SK-N-SH treated with all-trans-retinoic acid at 6 μM for 48 hours (cell line): ENCODE data around the gene KMT5B.

Experiments used
- ATAC-seq: fragments of 200-7000 bp; cut with Tn5 transposase; 3 replicates; pipeline ENCODE4 v1.9.1; 2020; ENCODE audit warnings: mild to moderate bottlenecking, moderate library complexity
- ARNTL ChIP-seq: fragments of 450-650 bp; formaldehyde crosslinking; IDR thresholded peaks from 2 replicates; pipeline ENCODE4 v1.5.0; 2020; ENCODE audit warnings: low read depth, mild to moderate bottlenecking, moderate library complexity, borderline replicate concordance
- CSDC2 ChIP-seq: fragments of 250-450 bp; sonication (Bioruptor Pico); IDR thresholded peaks from 2 replicates; pipeline ENCODE4 v1.5.0; 2020; ENCODE audit warnings: mild to moderate bottlenecking, moderate library complexity
- ESRRG ChIP-seq: fragments of 250-450 bp; sonication (Bioruptor Pico); IDR thresholded peaks from 2 replicates; pipeline ENCODE4 v1.6.1; 2021; ENCODE audit warnings: mild to moderate bottlenecking
- GLIS3 ChIP-seq: fragments of 250-450 bp; sonication (Bioruptor Pico); IDR thresholded peaks from 2 replicates; pipeline ENCODE4 v1.5.0; 2020; ENCODE audit warnings: mild to moderate bottlenecking, moderate library complexity
- ISL1 ChIP-seq: fragments of 250-450 bp; sonication (Bioruptor Pico); IDR thresholded peaks from 2 replicates; pipeline ENCODE4 v2.1.2; 2022; ENCODE audit warnings: mild to moderate bottlenecking, moderate library complexity
- OSR1 ChIP-seq: fragments of 250-450 bp; sonication (Bioruptor Pico); IDR thresholded peaks from 2 replicates; pipeline ENCODE4 v1.8.0; 2022; ENCODE audit warnings: moderate library complexity, mild to moderate bottlenecking, inconsistent platforms
- PATZ1 ChIP-seq: fragments of 250-450 bp; sonication (Bioruptor Pico); IDR thresholded peaks from 2 replicates; pipeline ENCODE4 v1.8.0; 2020; ENCODE audit warnings: mild to moderate bottlenecking, moderate library complexity, borderline replicate concordance
- POU6F1 ChIP-seq: fragments of 250-450 bp; sonication (Bioruptor Pico); IDR thresholded peaks from 2 replicates; pipeline ENCODE4 v1.8.0; 2021; ENCODE audit warnings: low read depth, mild to moderate bottlenecking, moderate library complexity, borderline replicate concordance
- PPARA ChIP-seq: fragments of 250-450 bp; sonication (Bioruptor Pico); IDR thresholded peaks from 2 replicates; pipeline ENCODE4 v1.5.0; 2020; ENCODE audit warnings: mild to moderate bottlenecking, borderline replicate concordance
- RARB ChIP-seq: fragments of 250-450 bp; sonication (Bioruptor Pico); IDR thresholded peaks from 2 replicates; pipeline ENCODE4 v1.8.0; 2021; ENCODE audit warnings: mild to moderate bottlenecking, moderate library complexity
- SNAI2 ChIP-seq: fragments of 250-450 bp; sonication (Bioruptor Pico); IDR thresholded peaks from 2 replicates; pipeline ENCODE4 v1.5.0; 2020; ENCODE audit warnings: mild to moderate bottlenecking, moderate library complexity
- TCF4 ChIP-seq: fragments of 250-450 bp; sonication (Bioruptor Pico); IDR thresholded peaks from 2 replicates; pipeline ENCODE4 v1.8.0; 2021; ENCODE audit warnings: mild to moderate bottlenecking, moderate library complexity, borderline replicate concordance
- TOX ChIP-seq: fragments of 250-450 bp; sonication (Bioruptor Pico); IDR thresholded peaks from 2 replicates; pipeline ENCODE4 v1.8.0; 2021; ENCODE audit warnings: mild to moderate bottlenecking, moderate library complexity, borderline replicate concordance
- TSHZ2 ChIP-seq: fragments of 250-450 bp; sonication (Bioruptor Pico); IDR thresholded peaks from 2 replicates; pipeline ENCODE4 v1.5.0; 2020; ENCODE audit warnings: mild to moderate bottlenecking, moderate library complexity
- ZC3H10 ChIP-seq: fragments of 250-450 bp; sonication (Bioruptor Pico); IDR thresholded peaks from 2 replicates; pipeline ENCODE4 v1.5.1; 2021; ENCODE audit warnings: mild to moderate bottlenecking, moderate library complexity
- ZFP3 ChIP-seq: fragments of 250-450 bp; sonication (Bioruptor Pico); IDR thresholded peaks from 2 replicates; pipeline ENCODE4 v1.5.0; 2020; ENCODE audit warnings: mild to moderate bottlenecking, moderate library complexity
- ZFP30 ChIP-seq: fragments of 450-650 bp; formaldehyde crosslinking; IDR thresholded peaks from 2 replicates; pipeline ENCODE4 v1.5.0; 2022; ENCODE audit warnings: mild to moderate bottlenecking, moderate library complexity
- ZNF565 ChIP-seq: fragments of 450-650 bp; formaldehyde crosslinking; conservative IDR thresholded peaks from 2 replicates; pipeline ENCODE4 v1.5.0; 2020; ENCODE audit warnings: low read depth, mild to moderate bottlenecking, moderate library complexity
- ZNF70 ChIP-seq: fragments of 450-650 bp; formaldehyde crosslinking; IDR thresholded peaks from 2 replicates; pipeline ENCODE4 v1.5.0; 2020; ENCODE audit warnings: mild to moderate bottlenecking, moderate library complexity
- ZNF8 ChIP-seq: fragments of 450-650 bp; formaldehyde crosslinking; IDR thresholded peaks from 2 replicates; pipeline ENCODE4 v1.5.0; 2020; ENCODE audit warnings: mild to moderate bottlenecking, moderate library complexity

Gene KMT5B

GRCh38 chr11:68159161-68159560 is 53.9 kb downstream of the KMT5B start:
- no peak for ATAC-seq
- no peak for TF ChIP-seq RARB
- TF ChIP-seq TCF4 (CRISPR knock-in tag): no peak
- TF ChIP-seq ISL1 (CRISPR knock-in tag): no peak
- TF ChIP-seq GLIS3: no peak
- no peak for TF ChIP-seq SNAI2
- TF ChIP-seq POU6F1 (CRISPR knock-in tag): no peak
- TF ChIP-seq OSR1 (CRISPR knock-in tag): no peak
- TF ChIP-seq ESRRG (CRISPR knock-in tag): no peak
- no peak for TF ChIP-seq ZNF8
- no peak for TF ChIP-seq TSHZ2 (CRISPR knock-in tag)
- TF ChIP-seq CSDC2 (CRISPR knock-in tag): no peak
- no peak for TF ChIP-seq PATZ1
- TF ChIP-seq ZNF565 (CRISPR knock-in tag): no peak
- no peak for TF ChIP-seq ZFP3 (CRISPR knock-in tag)
- no peak for TF ChIP-seq ZNF70 (CRISPR knock-in tag)
- TF ChIP-seq ARNTL (CRISPR knock-in tag): no peak
- TF ChIP-seq PPARA: no peak
- TF ChIP-seq, all 23 proteins: peak for 0

GRCh38 chr11:68158580-68158979 is 54.5 kb downstream of the KMT5B start:
- ATAC-seq: no peak
- TF ChIP-seq POU6F1 (CRISPR knock-in tag) (no peak), SNAI2 (no peak), ARNTL (CRISPR knock-in tag) (no peak), OSR1 (CRISPR knock-in tag) (no peak), ZFP3 (CRISPR knock-in tag) (no peak), ZFP30 (no peak), ZC3H10 (CRISPR knock-in tag) (no peak), ZNF8 (no peak), ZNF565 (CRISPR knock-in tag) (no peak), ZNF70 (CRISPR knock-in tag) (no peak), TCF4 (CRISPR knock-in tag) (no peak), RARB (no peak), PATZ1 (no peak), ESRRG (CRISPR knock-in tag) (no peak), CSDC2 (CRISPR knock-in tag) (no peak), TOX (CRISPR knock-in tag) (no peak)

- ATAC-seq: no peak
- no peak for TF ChIP-seq ISL1 (CRISPR knock-in tag)
These were observed 59.4 kb downstream of the KMT5B start for GRCh38 chr11:68153742-68154141.
